ENCODE results near the gene KRT77.

DNA sequence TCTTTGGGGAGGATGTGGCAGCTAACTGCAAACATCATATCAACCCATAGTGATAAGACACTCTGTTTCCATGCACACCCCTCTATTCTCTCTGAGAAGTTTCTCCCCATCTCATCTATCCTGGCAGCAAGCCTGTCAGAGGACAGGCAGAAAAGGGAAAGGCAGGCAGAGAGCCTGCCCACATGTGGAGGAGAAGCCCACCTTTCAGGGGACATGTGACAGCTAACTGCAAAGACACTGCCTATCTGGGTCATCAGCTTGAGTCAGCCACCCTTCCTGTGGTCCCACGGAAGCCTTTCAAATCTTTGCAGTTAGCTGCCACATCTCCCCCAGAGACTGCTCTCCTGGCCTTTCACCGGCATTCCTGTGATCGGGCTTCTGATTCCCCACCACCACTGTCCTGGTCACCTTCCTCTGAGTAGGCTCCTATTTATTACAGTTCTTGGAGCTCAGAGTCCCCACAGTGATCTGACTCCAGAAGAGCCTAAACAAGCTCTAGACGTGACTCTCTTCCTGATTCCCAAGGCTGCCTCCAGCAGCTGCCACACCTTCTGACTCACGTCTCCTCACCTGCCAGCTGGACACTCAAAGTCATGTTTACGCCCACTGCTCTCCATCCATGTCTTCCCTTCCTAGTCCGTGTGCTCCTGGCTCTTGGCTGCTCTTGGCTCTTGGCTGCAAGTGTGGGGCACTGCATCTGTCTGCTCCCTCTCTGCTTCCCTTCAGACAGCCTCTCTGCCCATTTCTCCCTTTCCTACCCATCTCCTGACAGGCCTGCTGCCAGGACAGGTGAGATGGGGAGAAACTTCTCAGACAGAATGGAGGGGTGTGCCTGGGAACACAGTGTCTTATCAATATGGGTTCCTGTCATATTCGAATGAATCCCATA, 15.6 kb downstream of the KRT77 start:
- TF ChIP-seq, protein P1, sequence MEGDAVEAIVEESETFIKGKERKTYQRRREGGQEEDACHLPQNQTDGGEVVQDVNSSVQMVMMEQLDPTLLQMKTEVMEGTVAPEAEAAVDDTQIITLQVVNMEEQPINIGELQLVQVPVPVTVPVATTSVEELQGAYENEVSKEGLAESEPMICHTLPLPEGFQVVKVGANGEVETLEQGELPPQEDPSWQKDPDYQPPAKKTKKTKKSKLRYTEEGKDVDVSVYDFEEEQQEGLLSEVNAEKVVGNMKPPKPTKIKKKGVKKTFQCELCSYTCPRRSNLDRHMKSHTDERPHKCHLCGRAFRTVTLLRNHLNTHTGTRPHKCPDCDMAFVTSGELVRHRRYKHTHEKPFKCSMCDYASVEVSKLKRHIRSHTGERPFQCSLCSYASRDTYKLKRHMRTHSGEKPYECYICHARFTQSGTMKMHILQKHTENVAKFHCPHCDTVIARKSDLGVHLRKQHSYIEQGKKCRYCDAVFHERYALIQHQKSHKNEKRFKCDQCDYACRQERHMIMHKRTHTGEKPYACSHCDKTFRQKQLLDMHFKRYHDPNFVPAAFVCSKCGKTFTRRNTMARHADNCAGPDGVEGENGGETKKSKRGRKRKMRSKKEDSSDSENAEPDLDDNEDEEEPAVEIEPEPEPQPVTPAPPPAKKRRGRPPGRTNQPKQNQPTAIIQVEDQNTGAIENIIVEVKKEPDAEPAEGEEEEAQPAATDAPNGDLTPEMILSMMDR (IDR thresholded peaks at IDR 0.05), result no peak
- TF ChIP-seq POLR2A (IDR thresholded peaks at IDR 0.05), result no peak
